Activated CD4-positive, alpha-beta memory T cell treated with anti-CD3 and anti-CD28 coated beads for 36 hours (primary cell): ENCODE results near the gene LCLAT1. TPM values are rescaled to one million over a fixed set of nuclear protein-coding genes. Genes with fewer than 3 reads are reported as not detected.
"Not testable (repeated sequence)": the region's sequence is repeated elsewhere in the genome, so short reads cannot be mapped to it uniquely, and the experiment has no call there.

Experiments used
- CTCF ChIA-PET: fragments of 350-600 bp; sonication (Branson Sonifier 250); formaldehyde crosslinking; loops from one replicate; lab custom pipeline; 2021; ENCODE audit warnings: antibody characterized with exemption, inconsistent platforms; lab: Charles Lee
- POLR2A ChIA-PET: fragments of 350-600 bp; sonication (Branson Sonifier 250); formaldehyde crosslinking; loops from one replicate; lab custom pipeline; 2021; ENCODE audit warnings: antibody characterized with exemption; lab: Charles Lee
- DNase-seq: peaks from one replicate; pipeline ENCODE4 v3.0.0-alpha.2; 2020
- H3K27ac Mint-ChIP-seq: one replicate; pipeline ENCODE4 v1.8.0; 2021; ENCODE audit warnings: mixed read lengths
- H3K27me3 Mint-ChIP-seq: one replicate; pipeline ENCODE4 v1.8.0; 2021; ENCODE audit warnings: mixed read lengths
- H3K36me3 Mint-ChIP-seq: one replicate; pipeline ENCODE4 v1.8.0; 2021; ENCODE audit warnings: mixed read lengths
- H3K4me1 Mint-ChIP-seq: one replicate; pipeline ENCODE4 v1.8.0; 2021; ENCODE audit warnings: low read depth, mixed read lengths
- H3K4me3 Mint-ChIP-seq: one replicate; pipeline ENCODE4 v1.8.0; 2021; ENCODE audit warnings: mild to moderate bottlenecking, mixed read lengths
- H3K9me3 Mint-ChIP-seq: one replicate; pipeline ENCODE4 v1.8.0; 2021; ENCODE audit warnings: mixed read lengths
- intact Hi-C: fragments of 100-400 bp; cut with micrococcal nuclease; formaldehyde crosslinking; loops from one replicate; pipeline ENCODE4 v1.15.1; 2023
- total RNA-seq, 2 experiments: library from RNA; stranded (reverse); gene quantifications; one replicate each; pipeline ENCODE4 v1.2.3, GENCODE V29; 2021

Gene LCLAT1
- total RNA-seq, 2 experiments from 2014 or later = 21.5 to 24.3 TPM

GRCh38 chr2:30493440-30493839 lies 46.4 kb downstream of the LCLAT1 start:
- DNase-seq = no peak
- peaks cover 14% of the 10 kb centered on the region for H3K9me3 Mint-ChIP-seq
- no peaks in the 10 kb centered on the region for H3K27me3 Mint-ChIP-seq
- ChIA-PET CTCF (no interaction called here), POLR2A (no interaction called here)
- H3K4me1 Mint-ChIP-seq = peaks cover 16% of the 10 kb centered on the region
- H3K27ac Mint-ChIP-seq = no peak overlapping the region
- H3K4me3 Mint-ChIP-seq = no peak overlapping the region
- intact Hi-C loops = no loop called here
- peaks cover 25% of the 10 kb centered on the region for H3K36me3 Mint-ChIP-seq

GRCh38 chr2:30495896-30496295 lies 48.9 kb downstream of the LCLAT1 start:
- H3K4me3 Mint-ChIP-seq, CTCF ChIA-PET, POLR2A ChIA-PET, H3K4me1 Mint-ChIP-seq, intact Hi-C loops, H3K27me3 Mint-ChIP-seq, DNase-seq, H3K27ac Mint-ChIP-seq: not testable (repeated sequence)
- peaks cover 32% of the 10 kb centered on the region for H3K9me3 Mint-ChIP-seq
- peaks cover 42% of the 10 kb centered on the region for H3K36me3 Mint-ChIP-seq

- H3K4me3 Mint-ChIP-seq = no peak overlapping the region
- H3K9me3 Mint-ChIP-seq = peaks cover 39% of the 10 kb centered on the region
- H3K27ac Mint-ChIP-seq = no peak overlapping the region
- POLR2A ChIA-PET = no interaction called here
- intact Hi-C loops = no loop called here
- no peaks in the 10 kb centered on the region for H3K27me3 Mint-ChIP-seq
- no peak for DNase-seq
- H3K36me3 Mint-ChIP-seq = peaks cover 44% of the 10 kb centered on the region
- peaks cover 29% of the 10 kb centered on the region for H3K4me1 Mint-ChIP-seq
- CTCF ChIA-PET = no interaction called here
Measured at GRCh38 chr2:30499681-30500080, 52.6 kb downstream of the LCLAT1 start.

- CTCF ChIA-PET = no interaction called here
- intact Hi-C loops = no loop called here
- peaks cover 39% of the 10 kb centered on the region for H3K4me1 Mint-ChIP-seq
Measured at GRCh38 chr2:30500699-30501098, 53.7 kb downstream of the LCLAT1 start.

GRCh38 chr2:30502310-30502709 lies 55.3 kb downstream of the LCLAT1 start:
- Mint-ChIP-seq H3K4me3 (no peak overlapping the region), H3K4me1 (peaks cover 38% of the 10 kb centered on the region), H3K9me3 (peaks cover 36% of the 10 kb centered on the region), H3K27ac (no peak overlapping the region), H3K27me3 (no peaks in the 10 kb centered on the region), H3K36me3 (peaks cover 30% of the 10 kb centered on the region)
- CTCF ChIA-PET = interaction anchor here (0.9 kb wide), 1 partner anchor 14 kb away, joined by 4 read pairs; no protein-coding TSS in a partner anchor
- POLR2A ChIA-PET = no interaction called here
- no peak for DNase-seq
- intact Hi-C loops = no loop called here

More at GRCh38 chr2:30500699-30501098, 53.7 kb downstream of the LCLAT1 start:
- POLR2A ChIA-PET = no interaction called here
- Mint-ChIP-seq H3K9me3 (peaks cover 39% of the 10 kb centered on the region), H3K27ac (no peak overlapping the region), H3K36me3 (peaks cover 41% of the 10 kb centered on the region), H3K4me3 (no peak overlapping the region), H3K27me3 (no peaks in the 10 kb centered on the region)
- no peak for DNase-seq

- H3K27me3 Mint-ChIP-seq = no peaks in the 10 kb centered on the region
- intact Hi-C loops = no loop called here
- DNase-seq = no peak
- H3K4me1 Mint-ChIP-seq = peaks cover 38% of the 10 kb centered on the region
- CTCF ChIA-PET = interaction anchor here (0.5 to 1.4 kb wide), 6 partner anchors 117 to 820 kb away, joined by 3 to 5 read pairs (median 4); no protein-coding TSS in a partner anchor
- POLR2A ChIA-PET = no interaction called here
- peaks cover 36% of the 10 kb centered on the region for H3K9me3 Mint-ChIP-seq
- H3K36me3 Mint-ChIP-seq = peaks cover 31% of the 10 kb centered on the region
- no peak overlapping the region for H3K4me3 Mint-ChIP-seq
- H3K27ac Mint-ChIP-seq = peak overlapping the region; percentile 78
Measured at GRCh38 chr2:30503007-30503694, 56.1 kb downstream of the LCLAT1 start.

- H3K4me3 Mint-ChIP-seq = no peak overlapping the region
- peak overlapping the region; percentile 78 for H3K27ac Mint-ChIP-seq
- H3K9me3 Mint-ChIP-seq = peaks cover 35% of the 10 kb centered on the region
- ChIA-PET CTCF (interaction anchor here (0.5 to 1.7 kb wide), 8 partner anchors 24 to 819 kb away, joined by 3 to 5 read pairs (median 4); no protein-coding TSS in a partner anchor), POLR2A (no interaction called here)
- H3K4me1 Mint-ChIP-seq = peaks cover 38% of the 10 kb centered on the region
- peaks cover 28% of the 10 kb centered on the region for H3K36me3 Mint-ChIP-seq
- intact Hi-C loops = no loop called here
- DNase-seq = no peak
- no peaks in the 10 kb centered on the region for H3K27me3 Mint-ChIP-seq
Measured at GRCh38 chr2:30503695-30504052, 56.6 kb downstream of the LCLAT1 start.

GRCh38 chr2:30504731-30505130 lies 57.7 kb downstream of the LCLAT1 start:
- DNase-seq = no peak
- CTCF ChIA-PET = interaction anchor here (0.7 to 2.4 kb wide), 7 partner anchors 9 to 340 kb away, joined by 3 to 7 read pairs (median 4); no protein-coding TSS in a partner anchor
- Mint-ChIP-seq H3K27me3 (no peaks in the 10 kb centered on the region), H3K27ac (no peak overlapping the region), H3K4me3 (no peak overlapping the region), H3K4me1 (peaks cover 42% of the 10 kb centered on the region), H3K9me3 (peaks cover 27% of the 10 kb centered on the region), H3K36me3 (peaks cover 20% of the 10 kb centered on the region)
- intact Hi-C loops = no loop called here
- POLR2A ChIA-PET = interaction anchor here (0.6 kb wide), 1 partner anchor 82 kb away, joined by 3 read pairs; no protein-coding TSS in a partner anchor

GRCh38 chr2:30505500-30506180 lies 58.6 kb downstream of the LCLAT1 start:
- H3K4me3 Mint-ChIP-seq = no peak overlapping the region
- no peaks in the 10 kb centered on the region for H3K27me3 Mint-ChIP-seq
- peaks cover 46% of the 10 kb centered on the region for H3K4me1 Mint-ChIP-seq
- intact Hi-C loops = no loop called here
- CTCF ChIA-PET = interaction anchor here (1.2 to 2.4 kb wide), 4 partner anchors 13 to 341 kb away, joined by 3 to 7 read pairs (median 4); no protein-coding TSS in a partner anchor
- POLR2A ChIA-PET = interaction anchor here (0.6 kb wide), 1 partner anchor 83 kb away, joined by 3 read pairs; no protein-coding TSS in a partner anchor
- DNase-seq = no peak
- H3K36me3 Mint-ChIP-seq = peaks cover 16% of the 10 kb centered on the region
- H3K9me3 Mint-ChIP-seq = peaks cover 22% of the 10 kb centered on the region
- no peak overlapping the region for H3K27ac Mint-ChIP-seq

- DNase-seq, H3K27me3 Mint-ChIP-seq, H3K4me3 Mint-ChIP-seq, CTCF ChIA-PET, POLR2A ChIA-PET, intact Hi-C loops, H3K27ac Mint-ChIP-seq: not testable (repeated sequence)
- Mint-ChIP-seq H3K9me3 (peaks cover 12% of the 10 kb centered on the region), H3K4me1 (peaks cover 44% of the 10 kb centered on the region), H3K36me3 (peaks cover 11% of the 10 kb centered on the region)
Measured at GRCh38 chr2:30507460-30507859, 60.4 kb downstream of the LCLAT1 start.

GRCh38 chr2:30509716-30510115 lies 62.7 kb downstream of the LCLAT1 start:
- no peak for DNase-seq
- no peak overlapping the region for H3K4me3 Mint-ChIP-seq
- no peaks in the 10 kb centered on the region for H3K27me3 Mint-ChIP-seq
- no peak overlapping the region for H3K27ac Mint-ChIP-seq
- peaks cover 12% of the 10 kb centered on the region for H3K9me3 Mint-ChIP-seq
- POLR2A ChIA-PET = no interaction called here
- CTCF ChIA-PET = no interaction called here
- intact Hi-C loops = no loop called here
- peaks cover 26% of the 10 kb centered on the region for H3K4me1 Mint-ChIP-seq
- peaks cover 11% of the 10 kb centered on the region for H3K36me3 Mint-ChIP-seq

GRCh38 chr2:30510409-30510808 lies 63.4 kb downstream of the LCLAT1 start:
- Mint-ChIP-seq H3K9me3 (peaks cover 12% of the 10 kb centered on the region), H3K4me1 (peaks cover 23% of the 10 kb centered on the region), H3K27me3 (no peaks in the 10 kb centered on the region), H3K27ac (no peak overlapping the region), H3K4me3 (no peak overlapping the region), H3K36me3 (peaks cover 11% of the 10 kb centered on the region)
- DNase-seq = no peak
- intact Hi-C loops = no loop called here
- CTCF ChIA-PET = no interaction called here
- POLR2A ChIA-PET = no interaction called here
